AG04450 (cell line): ENCODE results near the gene GADD45A. TPM values are rescaled to one million over a fixed set of nuclear protein-coding genes. Genes with fewer than 3 reads are reported as not detected.

ENCODE experiments used
- CTCF ChIA-PET: fragments of 300-600, 350-600 bp; formaldehyde crosslinking; extraction: SDS; loops from one replicate; lab custom pipeline; 2022; ENCODE audit warnings: antibody characterized with exemption, inconsistent platforms; lab: Charles Lee
- POLR2A ChIA-PET: fragments of 350-600 bp; formaldehyde crosslinking; extraction: SDS; loops from one replicate; lab custom pipeline; 2021; ENCODE audit warnings: antibody characterized with exemption, inconsistent platforms; lab: Yijun Ruan, JAX
- DNase-seq: peaks from one replicate; pipeline ENCODE4 v3.0.0-alpha.2; 2011; ENCODE audit warnings: low read depth, low spot score
- H3K27ac ChIP-seq: one replicate; pipeline ENCODE4 v1.5.1; 2012; ENCODE audit warnings: low read depth, low read length, control low read depth
- H3K27me3 ChIP-seq: one replicate; pipeline ENCODE4 v1.6.0; 2012; ENCODE audit warnings: low read length; ENCODE audit not compliant: control insufficient read depth, insufficient read depth
- H3K4me3 ChIP-seq: 2 replicates; pipeline ENCODE4 v1.5.1; 2011; ENCODE audit warnings: mild to moderate bottlenecking, low read depth, low read length, control low read depth
- H3K9me3 ChIP-seq: 2 replicates; pipeline ENCODE4 v1.5.1; 2012; ENCODE audit warnings: low read length; ENCODE audit not compliant: control insufficient read depth, insufficient read depth
- CTCF ChIP-seq: IDR thresholded peaks from 2 replicates; pipeline ENCODE4 v1.5.1; 2011; ENCODE audit warnings: low read depth, low read length, control low read depth, inconsistent platforms
- polyA plus RNA-seq: library from polyadenylated mRNA; depleted of rRNA; stranded (reverse); fragments of >200 nt; gene quantifications from 2 replicates; pipeline ENCODE4 v1.2.3, GENCODE V29; 2011

Gene GADD45A
- polyA plus RNA-seq, 1 experiment, result 41.8 TPM

GRCh38 chr1:67689267-67690017 lies 4.4 kb downstream of the GADD45A start:
- ChIA-PET POLR2A (interaction anchor here (0.9 to 1.1 kb wide), 2 partner anchors 10 to 60 kb away, joined by 4 to 7 read pairs; no protein-coding TSS in a partner anchor), CTCF (interaction anchor here (0.6 to 7.5 kb wide), 5 partner anchors 14 to 758 kb away, joined by 3 to 51 read pairs (median 5); no protein-coding TSS in a partner anchor)
- no peak for TF ChIP-seq CTCF
- no peaks in the 10 kb centered on the region for H3K27me3 ChIP-seq
- no peak for DNase-seq
- peaks cover 6% of the 10 kb centered on the region; the same call in 1 of the 2 replicates for H3K9me3 ChIP-seq
- no peak overlapping the region for H3K4me3 ChIP-seq
- no peak overlapping the region for H3K27ac ChIP-seq

DNA sequence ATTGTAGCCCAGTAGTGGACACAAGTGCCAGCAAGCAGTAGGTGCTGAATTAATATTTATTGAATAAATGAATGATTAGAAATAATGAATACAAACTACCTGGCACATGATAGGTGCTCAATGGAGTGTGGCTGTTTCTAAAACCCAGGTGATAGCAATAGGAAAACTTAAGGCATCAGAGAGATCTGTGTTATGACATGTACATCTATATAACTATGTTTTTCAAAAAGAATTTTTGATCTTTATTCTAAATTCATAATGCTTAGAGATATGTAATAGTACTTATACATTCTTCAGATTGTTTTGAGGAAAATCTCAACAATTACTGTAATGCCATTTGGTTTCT lies 5.0 kb downstream of the GADD45A start:
- TF ChIP-seq CTCF, result no peak
- Histone ChIP-seq H3K9me3 (peaks cover 6% of the 10 kb centered on the region; the same call in 1 of the 2 replicates), H3K4me3 (no peak overlapping the region), H3K27me3 (no peaks in the 10 kb centered on the region), H3K27ac (no peak overlapping the region)
- CTCF ChIA-PET, result interaction anchor here (7.5 kb wide), 1 partner anchor 71 kb away, joined by 51 read pairs; no protein-coding TSS in a partner anchor
- POLR2A ChIA-PET, result interaction anchor here (0.9 kb wide), 1 partner anchor 9 kb away, joined by 7 read pairs; no protein-coding TSS in a partner anchor
- DNase-seq, result no peak

DNA sequence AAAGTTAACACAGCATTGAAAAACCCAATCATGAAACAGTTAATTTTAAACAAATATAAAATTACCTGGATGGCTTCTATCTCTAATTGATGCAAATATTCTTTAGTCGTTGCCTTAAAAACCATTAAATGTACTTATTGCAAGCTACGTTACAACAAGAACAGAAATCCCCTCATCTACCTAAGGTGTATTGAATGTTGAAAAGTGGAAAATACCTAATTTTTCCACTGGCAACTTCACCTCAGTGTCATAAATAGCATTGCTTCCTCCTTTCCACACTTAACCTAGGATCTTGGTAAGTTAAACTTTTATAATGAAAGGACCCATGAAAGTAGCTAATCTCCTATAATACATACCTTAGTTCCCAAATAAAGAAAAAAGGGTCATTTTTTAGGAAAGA lies 5.4 kb downstream of the GADD45A start:
- no peak for DNase-seq
- Histone ChIP-seq H3K27ac (no peak overlapping the region), H3K9me3 (peaks cover 5% of the 10 kb centered on the region; the same call in 1 of the 2 replicates), H3K27me3 (no peaks in the 10 kb centered on the region), H3K4me3 (no peak overlapping the region)
- POLR2A ChIA-PET, result interaction anchor here (0.9 kb wide), 1 partner anchor 9 kb away, joined by 7 read pairs; no protein-coding TSS in a partner anchor
- CTCF ChIA-PET, result interaction anchor here (7.5 kb wide), 1 partner anchor 70 kb away, joined by 51 read pairs; no protein-coding TSS in a partner anchor
- no peak for TF ChIP-seq CTCF

DNA sequence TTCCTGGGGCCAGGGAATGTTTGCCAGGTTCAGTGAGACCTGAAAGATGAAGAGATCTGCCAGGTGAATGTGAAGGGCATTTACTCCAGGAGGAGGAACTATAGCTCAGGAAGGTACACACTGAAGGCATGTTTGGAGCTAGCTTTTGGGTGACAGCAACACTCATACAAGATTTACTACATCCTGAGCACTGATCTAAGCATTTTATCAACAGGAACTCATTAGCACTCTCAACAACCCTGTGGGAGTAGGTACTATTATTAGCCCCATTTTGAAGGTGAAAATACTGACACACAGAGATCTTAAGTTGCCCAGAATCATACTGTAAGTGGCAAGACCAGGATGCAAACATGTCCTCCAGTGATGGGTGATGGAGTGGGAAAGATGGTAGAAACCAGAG lies 6.7 kb downstream of the GADD45A start:
- DNase-seq, result no peak
- Histone ChIP-seq H3K27ac (no peak overlapping the region), H3K9me3 (no peaks in the 10 kb centered on the region), H3K27me3 (no peaks in the 10 kb centered on the region), H3K4me3 (no peak overlapping the region)
- POLR2A ChIA-PET, result no interaction called here
- no peak for TF ChIP-seq CTCF
- CTCF ChIA-PET, result interaction anchor here (0.8 to 2.4 kb wide), 5 partner anchors 13 to 159 kb away, joined by 3 to 9 read pairs (median 4); no protein-coding TSS in a partner anchor

GRCh38 chr1:67695963-67696362 lies 11.0 kb downstream of the GADD45A start:
- Histone ChIP-seq H3K27ac (no peak overlapping the region), H3K27me3 (no peaks in the 10 kb centered on the region), H3K4me3 (no peak overlapping the region), H3K9me3 (no peaks in the 10 kb centered on the region)
- ChIA-PET POLR2A (no interaction called here), CTCF (interaction anchor here (1.1 to 2.0 kb wide), 4 partner anchors 8 to 134 kb away, joined by 3 to 9 read pairs (median 6); no protein-coding TSS in a partner anchor)
- DNase-seq, result no peak
- no peak for TF ChIP-seq CTCF
